ENCODE results near the gene EVA1A.

DNA sequence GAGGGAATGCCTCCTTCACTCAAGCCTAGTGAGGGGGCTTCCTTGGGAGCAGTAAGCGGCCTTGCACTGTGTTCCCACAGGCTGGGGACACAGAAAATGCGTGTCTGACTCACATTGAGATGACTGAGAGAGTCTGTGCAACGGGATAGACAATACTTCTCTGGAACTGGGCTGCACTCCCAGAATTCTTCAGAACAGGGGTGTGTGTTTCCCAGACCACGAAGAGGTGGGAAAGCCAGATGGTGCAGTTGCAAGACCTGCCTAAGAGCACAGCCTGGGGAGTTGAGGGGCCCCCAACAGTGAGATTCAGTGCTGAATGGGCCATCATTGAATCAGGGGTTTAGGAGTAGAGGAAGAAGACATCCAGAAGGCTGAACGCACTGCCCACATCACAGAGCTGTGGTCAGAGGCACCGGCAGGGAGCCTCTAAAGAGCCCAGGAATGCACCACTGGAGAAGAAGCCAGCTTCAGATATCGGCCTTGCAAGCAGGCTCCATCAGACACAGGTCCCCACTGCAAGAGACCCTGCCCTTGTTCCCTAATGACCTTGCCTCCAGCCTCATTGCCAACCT lies 49.3 kb upstream of the EVA1A start:
- TF ChIP-seq POLR2AphosphoS5 (IDR thresholded peaks at IDR 0.05; ENCODE audit: low read depth, low read length) (no peak), SIN3A (IDR thresholded peaks at IDR 0.05; ENCODE audit: borderline replicate concordance, insufficient read depth, low read depth, low read length) (no peak)
- TF ChIP-seq, protein P1, sequence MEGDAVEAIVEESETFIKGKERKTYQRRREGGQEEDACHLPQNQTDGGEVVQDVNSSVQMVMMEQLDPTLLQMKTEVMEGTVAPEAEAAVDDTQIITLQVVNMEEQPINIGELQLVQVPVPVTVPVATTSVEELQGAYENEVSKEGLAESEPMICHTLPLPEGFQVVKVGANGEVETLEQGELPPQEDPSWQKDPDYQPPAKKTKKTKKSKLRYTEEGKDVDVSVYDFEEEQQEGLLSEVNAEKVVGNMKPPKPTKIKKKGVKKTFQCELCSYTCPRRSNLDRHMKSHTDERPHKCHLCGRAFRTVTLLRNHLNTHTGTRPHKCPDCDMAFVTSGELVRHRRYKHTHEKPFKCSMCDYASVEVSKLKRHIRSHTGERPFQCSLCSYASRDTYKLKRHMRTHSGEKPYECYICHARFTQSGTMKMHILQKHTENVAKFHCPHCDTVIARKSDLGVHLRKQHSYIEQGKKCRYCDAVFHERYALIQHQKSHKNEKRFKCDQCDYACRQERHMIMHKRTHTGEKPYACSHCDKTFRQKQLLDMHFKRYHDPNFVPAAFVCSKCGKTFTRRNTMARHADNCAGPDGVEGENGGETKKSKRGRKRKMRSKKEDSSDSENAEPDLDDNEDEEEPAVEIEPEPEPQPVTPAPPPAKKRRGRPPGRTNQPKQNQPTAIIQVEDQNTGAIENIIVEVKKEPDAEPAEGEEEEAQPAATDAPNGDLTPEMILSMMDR (IDR thresholded peaks at IDR 0.05): no peak

Data from Panc1 (cell line).